SKM-1 treated with dmso at 0.1 percent for 144 hours (cell line): ENCODE measurements around the gene ETV1.

Experiments used
- DNase-seq: peaks from one replicate; lab custom pipeline; 2025; ENCODE audit not compliant: unreplicated experiment; lab: John Stamatoyannopoulos, UW

The ETV1 gene

DNA sequence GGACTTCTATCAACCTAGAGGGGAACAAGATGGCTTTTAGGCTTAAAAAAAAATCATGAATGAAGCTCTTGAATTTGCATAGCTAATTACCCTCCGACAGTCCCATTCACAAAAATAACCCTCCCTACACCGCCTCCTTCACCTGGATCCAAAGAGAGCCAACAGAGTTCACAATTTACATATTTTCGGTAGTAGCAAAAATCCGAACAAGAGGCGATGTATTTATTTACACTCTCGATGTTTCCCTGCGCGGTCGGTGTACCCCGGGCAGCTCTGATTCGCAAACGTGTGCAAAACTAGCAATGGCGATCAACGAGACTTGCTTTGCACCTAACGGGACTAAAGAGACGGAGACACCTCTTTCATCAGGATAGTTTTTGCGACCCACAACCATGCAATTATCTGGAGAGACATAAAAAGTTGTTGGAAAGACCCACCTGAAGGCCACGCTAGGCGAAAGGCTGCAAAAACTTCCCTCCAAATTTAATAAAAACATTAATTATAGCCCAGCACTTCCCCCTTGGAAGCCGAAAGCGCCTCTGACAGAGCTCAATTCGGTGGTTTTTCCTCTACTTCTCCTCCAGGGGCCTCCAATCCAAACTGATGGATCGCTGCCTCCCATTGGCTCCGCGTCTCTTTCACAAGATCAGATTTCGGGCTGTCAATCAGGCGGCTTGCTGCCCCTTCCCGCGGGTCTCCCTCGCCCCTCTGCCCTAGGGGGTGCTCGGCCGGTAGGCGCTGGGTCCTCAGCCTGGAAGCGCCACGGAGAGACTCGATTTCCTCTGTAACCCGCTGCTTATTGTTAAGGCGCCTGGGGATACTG, at the start of gene ETV1:
Gene ETV1 (minus strand): TSS at position 541 of the 823 bp plus-strand sequence. CDS start 614 bp downstream, outside the sequence.
- DNase-seq = peak; percentile 72

- no peak for DNase-seq
Measured at GRCh38 chr7:14024406-14024805, 34.9 kb upstream of the ETV1 start.

DNA sequence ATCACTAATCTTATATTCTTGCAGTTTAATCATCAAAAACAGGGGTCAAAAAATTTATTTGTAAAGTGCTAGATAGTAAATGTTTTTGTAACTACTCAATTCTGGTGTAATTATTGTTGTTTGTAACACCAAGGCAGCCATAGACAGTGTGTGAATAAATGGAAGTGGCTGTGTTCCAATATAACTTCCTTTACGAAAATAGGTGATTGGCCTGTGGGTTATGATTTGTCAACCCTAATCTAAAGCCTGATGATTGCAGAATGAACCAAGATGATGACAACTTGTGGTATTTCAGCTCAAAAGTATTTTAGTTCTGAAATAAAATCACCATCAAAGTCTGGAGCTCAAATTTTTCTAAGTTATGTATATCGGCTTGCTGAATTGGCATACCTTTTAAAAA, 34.4 kb upstream of the ETV1 start:
- no peak for DNase-seq

GRCh38 chr7:14023342-14023741, 33.9 kb upstream of the ETV1 start:
- no peak for DNase-seq

GRCh38 chr7:14021069-14021468, 31.6 kb upstream of the ETV1 start:
- DNase-seq = no peak

GRCh38 chr7:14020339-14020900, 31.0 kb upstream of the ETV1 start:
- no peak for DNase-seq

DNA sequence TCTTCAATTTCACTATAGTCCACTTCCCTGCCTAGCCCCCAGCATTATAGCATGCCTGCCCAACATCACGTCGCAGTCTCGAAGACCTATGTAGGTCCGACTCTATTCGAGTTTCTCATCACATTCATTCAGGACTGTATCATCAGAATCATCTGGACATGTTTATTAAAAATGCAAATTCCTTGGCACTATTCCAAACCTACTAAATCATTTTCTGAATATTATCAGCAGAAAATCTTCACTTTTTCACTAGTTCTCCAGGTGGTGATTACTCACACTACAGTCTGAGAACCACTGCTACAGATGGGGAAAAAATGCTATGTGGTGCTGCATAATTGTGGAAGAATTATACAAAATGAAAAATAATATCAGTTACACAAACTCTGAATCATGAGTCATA, 29.3 kb upstream of the ETV1 start:
- DNase-seq = no peak

DNA sequence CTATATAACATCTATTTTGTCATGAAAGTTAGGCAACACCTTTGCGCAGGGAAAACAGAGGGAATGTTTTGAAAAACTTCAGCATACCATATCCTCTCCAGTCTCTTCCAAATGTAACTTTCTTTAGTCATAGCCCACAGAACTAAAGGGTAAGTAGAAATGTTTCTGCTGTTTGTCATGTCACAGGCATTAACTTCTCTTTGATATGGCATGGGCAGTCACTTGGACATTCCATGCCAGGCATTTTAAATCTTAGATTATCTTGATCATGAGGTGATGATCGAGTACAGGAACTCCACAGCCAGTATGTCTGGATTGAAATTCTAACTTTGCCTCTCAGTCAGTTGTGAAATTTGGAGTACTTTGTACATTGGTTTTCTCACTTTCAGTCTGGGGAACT, 27.5 kb upstream of the ETV1 start:
- DNase-seq = no peak

DNA sequence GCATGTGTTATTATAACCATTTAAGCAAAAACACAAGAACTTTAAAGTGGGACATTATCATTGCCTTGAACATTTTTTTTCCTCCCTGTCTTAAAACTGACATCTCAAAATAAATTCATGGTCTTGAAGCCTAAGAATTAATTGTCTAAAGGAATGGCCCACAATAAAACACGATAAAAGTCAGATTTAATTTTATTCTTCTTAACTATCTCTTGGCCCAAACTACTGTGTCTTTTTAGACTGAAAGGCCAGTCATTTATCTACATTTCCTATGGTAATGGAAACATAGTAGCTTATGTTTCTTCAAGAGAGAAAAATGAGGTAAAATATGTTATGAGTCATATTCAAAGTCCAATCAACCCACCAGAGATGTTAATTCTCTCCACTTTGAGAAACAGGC, 24.4 kb upstream of the ETV1 start:
- DNase-seq = no peak

DNA sequence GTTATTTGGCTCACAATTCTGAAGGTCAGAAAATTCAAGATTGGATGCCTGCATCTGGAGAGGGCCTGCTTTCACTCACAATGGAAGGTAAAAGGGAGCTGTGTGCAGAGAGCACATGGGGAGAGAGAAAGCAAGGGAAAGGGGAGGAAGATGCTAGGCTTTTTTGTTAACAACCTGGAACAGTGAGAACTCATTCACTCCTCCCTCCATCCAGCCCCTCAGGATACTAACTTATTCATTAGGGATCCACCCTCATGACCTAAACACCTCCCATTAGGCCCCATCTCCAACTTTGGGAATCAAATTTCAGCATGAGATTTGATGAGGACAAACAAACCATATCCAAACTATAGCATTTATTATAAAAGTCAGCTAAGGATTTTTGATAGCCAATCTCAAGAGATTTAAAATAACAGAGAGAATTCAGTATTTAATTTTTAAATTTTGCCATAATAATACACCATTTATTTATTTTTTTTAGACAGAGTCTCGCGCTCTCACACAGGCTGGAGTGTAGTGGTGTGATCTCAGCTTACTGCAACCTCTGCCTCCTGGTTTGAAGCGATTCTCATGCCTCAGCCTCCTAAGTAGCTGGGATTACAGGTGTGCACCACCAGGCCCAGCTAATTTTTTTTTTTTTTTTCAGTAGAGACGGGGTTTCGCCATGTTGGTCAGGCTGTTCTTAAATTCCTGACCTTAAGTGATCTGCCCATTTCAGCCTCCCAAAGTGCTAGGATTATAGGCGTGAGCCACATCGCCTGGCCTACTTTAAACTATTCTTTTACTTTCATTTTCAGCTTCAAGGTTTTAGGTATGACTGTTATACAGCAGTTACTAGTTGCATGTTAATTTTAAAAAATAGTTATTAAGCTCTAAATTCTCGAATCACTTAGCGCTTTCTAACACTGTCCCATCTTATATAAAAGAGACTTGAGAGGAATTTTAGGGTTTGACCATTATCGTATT, 20.3 kb upstream of the ETV1 start:
- DNase-seq = no peak

- no peak for DNase-seq
Measured at GRCh38 chr7:14001139-14001538, 11.7 kb upstream of the ETV1 start.

DNA sequence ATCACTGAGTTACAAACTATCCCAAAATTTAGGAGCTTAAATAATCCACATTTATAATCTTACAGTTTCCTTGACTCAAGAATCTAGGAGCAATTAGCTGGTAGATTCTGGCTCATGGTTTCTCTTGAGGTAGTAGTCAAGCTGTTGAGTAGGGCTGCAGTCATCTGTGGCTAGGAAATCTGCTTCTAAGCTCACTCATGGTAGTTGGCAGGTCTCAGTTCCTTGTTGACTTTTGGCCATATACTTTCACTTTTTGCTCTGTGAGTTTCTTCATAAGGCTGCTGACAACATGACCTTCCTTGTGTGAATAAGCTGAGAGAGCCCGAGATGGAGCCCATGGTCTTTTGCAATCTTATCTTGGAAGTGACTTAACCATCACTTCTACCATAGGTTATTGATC, 10.8 kb upstream of the ETV1 start:
- DNase-seq = no peak

DNA sequence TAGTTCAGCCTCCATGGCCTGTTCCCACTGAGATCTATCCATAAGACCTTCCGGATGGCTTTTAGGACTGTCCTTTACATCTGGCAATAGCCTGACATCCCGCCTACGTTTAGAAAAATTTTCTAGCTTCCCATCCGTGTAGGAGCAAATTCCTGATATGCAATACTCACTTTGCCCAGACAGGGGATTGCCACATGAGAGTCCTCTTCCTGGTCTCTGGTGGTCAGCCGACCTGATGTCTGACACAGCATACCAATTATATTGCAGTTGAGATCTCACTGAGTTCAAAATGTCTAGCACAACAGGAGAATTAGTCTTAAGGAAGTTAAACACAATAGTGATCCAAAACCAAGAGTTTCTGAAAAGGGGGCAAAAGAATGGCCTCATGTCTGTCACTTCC, 9.4 kb upstream of the ETV1 start:
- no peak for DNase-seq

- DNase-seq = no peak
Measured at GRCh38 chr7:13992596-13992964, 3.1 kb upstream of the ETV1 start.

DNA sequence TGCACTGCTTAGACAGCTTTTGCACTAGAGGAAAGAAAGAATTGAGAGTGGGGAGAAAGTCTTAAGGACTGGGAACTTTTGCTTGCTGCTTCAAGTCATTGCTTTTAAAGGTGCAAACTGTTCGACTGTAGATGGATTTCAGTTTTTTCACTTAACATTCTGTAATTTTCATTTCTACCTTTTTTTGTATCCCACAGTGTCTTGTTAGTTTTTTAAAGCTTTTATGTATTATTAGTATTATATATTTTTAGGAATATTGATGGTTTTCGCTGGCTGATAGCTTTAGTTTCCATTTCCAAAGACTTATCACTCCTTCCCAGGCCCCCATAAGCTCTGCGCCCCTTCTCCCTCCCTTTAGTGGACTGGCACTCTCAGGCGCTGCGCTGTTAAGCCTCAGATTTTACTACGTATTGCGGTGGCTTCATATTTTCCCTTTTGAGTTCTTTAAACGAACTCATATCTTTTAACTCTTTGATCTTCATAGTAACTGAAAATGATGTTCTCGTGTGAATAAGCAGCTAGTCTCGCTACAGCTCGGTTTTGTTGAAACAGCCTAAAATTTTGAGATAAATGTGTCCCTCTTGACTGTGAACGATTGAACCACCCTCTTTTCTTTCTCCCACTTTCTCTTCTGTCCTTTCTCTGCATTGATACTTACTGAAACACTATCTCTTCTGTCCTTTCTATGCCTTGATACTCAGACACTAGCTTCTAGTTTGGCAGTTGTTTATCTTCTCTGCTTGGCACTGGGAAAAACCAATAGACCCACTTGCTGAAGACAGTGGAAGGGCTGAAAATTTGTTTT, 2.5 kb upstream of the ETV1 start:
- DNase-seq = no peak

GRCh38 chr7:13990984-13991790, 1.7 kb upstream of the ETV1 start:
- peak; percentile 97 for DNase-seq

DNA sequence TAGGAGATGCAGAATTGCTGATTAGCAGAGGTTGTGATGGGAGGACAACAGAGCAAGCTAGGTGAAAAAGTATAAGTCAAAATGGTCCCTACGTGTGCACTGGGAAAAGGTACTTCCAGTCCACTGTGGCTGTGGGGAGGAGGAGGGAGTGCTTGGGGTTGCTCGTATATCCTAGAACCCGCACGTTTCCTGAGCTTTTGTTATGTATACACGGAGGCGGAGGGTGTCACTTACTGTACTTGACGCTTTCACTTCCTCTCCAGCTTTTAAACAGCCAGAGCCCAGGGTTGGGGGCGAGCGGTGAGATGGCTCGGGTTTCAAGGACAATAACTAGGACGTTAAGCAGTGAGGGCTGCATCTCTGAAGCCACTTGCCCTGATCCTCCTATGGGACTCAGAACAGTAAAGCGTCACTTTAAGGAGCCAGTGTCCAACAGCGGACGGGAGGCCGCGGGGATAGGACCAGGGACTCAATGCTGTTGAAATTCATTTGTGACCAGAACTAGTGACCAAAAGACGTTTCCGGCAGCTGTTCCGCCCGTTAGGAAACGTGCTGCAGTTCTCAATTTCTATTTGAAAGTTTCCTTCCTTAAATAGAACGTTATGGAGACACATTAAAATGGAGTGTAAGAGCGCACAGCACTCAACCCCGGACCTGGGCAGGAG, 985 bp upstream of the ETV1 start:
- DNase-seq = peak; percentile 75

DNA sequence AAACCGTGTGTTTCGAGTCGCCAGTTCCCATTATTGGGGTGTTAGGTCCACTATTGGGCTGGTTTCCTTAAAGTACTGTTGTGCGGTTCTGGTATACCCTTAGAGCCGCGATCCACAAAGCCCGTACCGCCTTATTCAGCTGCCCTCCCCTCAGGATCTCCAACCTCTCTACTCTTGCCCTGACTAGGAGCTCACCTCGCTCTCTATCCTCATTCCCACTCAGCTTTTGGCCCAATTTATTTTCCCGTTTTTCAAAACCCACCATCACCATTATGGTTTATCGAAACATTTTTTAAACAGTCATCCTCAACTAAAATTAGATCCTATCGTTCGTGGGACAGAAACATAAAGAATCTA, 461 bp upstream of the ETV1 start:
- DNase-seq = no peak

DNA sequence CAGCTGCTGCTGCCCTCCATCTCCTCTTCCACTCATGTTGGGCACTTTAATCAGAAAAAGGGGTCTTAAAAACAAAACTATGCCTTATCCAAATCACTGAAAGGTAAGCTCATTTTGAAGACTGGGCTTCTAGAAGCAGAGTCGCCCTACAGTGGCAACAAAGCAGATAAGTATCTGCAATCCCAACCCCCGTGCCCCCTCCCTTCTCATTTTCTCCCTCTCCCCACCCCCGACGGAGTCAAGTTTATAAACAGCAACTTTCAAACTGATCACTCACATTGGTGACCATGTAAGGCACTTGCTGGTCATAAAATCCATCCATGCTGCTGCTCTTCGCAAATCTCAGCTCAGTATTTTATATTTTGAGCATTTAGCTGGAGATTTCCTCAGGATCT, 738 bp downstream of the ETV1 start:
- DNase-seq = no peak

GRCh38 chr7:13988065-13988464, 1.4 kb downstream of the ETV1 start:
- no peak for DNase-seq
